GM12872 (cell line): ENCODE data around the gene CCRL2.

Source experiments
- TF ChIP-seq, protein P1 (sequence below): IDR thresholded peaks from 3 replicates; pipeline ENCODE4 v1.5.1; 2011; ENCODE audit warnings: low read depth, mild to moderate bottlenecking, low read length, moderate library complexity; ENCODE audit not compliant: insufficient read depth

The CCRL2 gene, protein sequence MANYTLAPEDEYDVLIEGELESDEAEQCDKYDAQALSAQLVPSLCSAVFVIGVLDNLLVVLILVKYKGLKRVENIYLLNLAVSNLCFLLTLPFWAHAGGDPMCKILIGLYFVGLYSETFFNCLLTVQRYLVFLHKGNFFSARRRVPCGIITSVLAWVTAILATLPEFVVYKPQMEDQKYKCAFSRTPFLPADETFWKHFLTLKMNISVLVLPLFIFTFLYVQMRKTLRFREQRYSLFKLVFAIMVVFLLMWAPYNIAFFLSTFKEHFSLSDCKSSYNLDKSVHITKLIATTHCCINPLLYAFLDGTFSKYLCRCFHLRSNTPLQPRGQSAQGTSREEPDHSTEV

DNA sequence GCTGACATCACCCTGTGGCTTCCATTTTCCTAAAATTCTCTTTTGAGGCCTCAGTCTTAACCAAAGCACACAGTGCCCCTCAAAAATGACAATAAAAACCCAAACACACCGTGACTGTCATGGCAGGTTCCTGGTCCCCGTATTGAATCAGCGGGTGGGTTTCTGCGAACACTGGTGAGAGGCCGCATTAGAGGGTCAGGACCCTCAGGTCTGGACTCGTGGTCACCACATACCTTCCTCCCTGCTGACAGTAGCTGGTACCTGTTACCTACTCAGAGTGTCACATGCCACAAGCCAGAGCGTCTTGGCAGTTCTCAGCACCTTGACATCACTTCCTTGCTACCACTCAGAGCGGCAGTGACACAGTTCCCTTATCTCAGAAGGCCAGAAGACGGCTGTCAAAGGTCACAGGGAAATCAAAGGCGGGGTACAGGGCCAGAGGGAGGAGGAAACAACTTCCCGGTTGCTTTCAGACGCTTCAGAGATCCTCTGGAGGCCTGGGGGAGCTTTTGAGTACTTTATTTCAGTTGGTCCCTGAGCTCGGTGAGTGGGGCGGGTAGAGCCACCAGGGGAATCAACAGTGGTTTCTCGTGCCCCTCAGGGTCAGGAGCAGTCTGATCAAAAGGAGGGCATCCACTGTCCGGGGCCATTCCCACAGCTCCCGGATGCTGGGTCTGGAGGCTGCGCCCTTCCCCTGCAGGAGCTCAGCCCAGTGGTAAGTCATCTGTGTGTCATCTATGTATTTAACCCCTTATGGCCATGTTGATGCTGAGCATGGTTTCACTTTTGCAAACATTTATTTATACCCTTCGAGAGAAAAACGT, at the start of gene CCRL2, which contains the start of gene CCR5AS:
Gene CCRL2 (plus strand): TSS at position 472 of the 824 bp plus-strand sequence. CDS start 821 bp downstream, outside the sequence.
Gene CCR5AS (minus strand): TSS at position 279 of the 824 bp plus-strand sequence.
- TF ChIP-seq, protein P1, sequence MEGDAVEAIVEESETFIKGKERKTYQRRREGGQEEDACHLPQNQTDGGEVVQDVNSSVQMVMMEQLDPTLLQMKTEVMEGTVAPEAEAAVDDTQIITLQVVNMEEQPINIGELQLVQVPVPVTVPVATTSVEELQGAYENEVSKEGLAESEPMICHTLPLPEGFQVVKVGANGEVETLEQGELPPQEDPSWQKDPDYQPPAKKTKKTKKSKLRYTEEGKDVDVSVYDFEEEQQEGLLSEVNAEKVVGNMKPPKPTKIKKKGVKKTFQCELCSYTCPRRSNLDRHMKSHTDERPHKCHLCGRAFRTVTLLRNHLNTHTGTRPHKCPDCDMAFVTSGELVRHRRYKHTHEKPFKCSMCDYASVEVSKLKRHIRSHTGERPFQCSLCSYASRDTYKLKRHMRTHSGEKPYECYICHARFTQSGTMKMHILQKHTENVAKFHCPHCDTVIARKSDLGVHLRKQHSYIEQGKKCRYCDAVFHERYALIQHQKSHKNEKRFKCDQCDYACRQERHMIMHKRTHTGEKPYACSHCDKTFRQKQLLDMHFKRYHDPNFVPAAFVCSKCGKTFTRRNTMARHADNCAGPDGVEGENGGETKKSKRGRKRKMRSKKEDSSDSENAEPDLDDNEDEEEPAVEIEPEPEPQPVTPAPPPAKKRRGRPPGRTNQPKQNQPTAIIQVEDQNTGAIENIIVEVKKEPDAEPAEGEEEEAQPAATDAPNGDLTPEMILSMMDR: no peak

DNA sequence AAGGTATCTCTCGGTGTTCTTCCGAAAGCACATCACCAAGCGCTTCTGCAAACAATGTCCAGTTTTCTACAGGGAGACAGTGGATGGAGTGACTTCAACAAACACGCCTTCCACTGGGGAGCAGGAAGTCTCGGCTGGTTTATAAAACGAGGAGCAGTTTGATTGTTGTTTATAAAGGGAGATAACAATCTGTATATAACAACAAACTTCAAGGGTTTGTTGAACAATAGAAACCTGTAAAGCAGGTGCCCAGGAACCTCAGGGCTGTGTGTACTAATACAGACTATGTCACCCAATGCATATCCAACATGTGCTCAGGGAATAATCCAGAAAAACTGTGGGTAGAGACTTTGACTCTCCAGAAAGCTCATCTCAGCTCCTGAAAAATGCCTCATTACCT, 48.6 kb upstream of the CCRL2 start:
- TF ChIP-seq, protein P1: no peak

DNA sequence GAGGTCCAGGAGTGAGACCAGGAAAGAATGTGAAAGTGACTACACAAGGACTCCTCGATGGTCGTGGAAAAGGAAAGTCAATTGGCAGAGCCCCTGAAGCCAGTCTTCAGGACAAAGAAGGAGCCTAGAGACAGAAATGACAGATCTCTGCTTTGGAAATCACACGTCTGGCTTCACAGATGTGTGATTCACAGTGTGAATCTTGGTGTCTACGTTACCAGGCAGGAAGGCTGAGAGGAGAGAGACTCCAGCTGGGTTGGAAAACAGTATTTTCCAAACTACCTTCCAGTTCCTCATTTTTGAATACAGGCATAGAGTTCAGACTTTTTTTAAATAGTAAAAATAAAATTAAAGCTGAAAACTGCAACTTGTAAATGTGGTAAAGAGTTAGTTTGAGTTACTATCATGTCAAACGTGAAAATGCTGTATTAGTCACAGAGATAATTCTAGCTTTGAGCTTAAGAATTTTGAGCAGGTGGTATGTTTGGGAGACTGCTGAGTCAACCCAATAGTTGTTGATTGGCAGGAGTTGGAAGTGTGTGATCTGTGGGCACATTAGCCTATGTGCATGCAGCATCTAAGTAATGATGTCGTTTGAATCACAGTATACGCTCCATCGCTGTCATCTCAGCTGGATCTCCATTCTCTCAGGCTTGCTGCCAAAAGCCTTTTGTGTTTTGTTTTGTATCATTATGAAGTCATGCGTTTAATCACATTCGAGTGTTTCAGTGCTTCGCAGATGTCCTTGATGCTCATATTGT, 47.1 kb upstream of the CCRL2 start:
- TF ChIP-seq, protein P1: no peak

DNA sequence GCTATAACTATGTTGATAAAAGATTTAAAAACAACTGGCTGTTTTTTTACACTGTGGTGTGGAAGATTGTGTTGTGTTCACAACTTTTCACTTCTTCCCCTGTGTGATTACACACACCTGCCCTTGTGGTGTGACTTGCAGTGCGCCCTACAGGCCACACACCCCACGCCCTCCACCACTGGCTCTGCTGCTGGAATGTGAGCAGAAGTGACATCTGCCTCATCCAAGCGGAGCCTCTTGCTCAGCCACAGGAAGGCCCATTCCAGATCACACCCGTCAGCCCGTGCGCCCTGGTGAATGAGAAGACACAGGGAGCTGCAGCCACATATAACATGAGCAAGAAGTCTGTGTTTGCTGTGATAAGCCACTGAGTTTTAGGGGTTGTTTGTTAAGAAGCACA, 46.2 kb upstream of the CCRL2 start:
- TF ChIP-seq, protein P1: 0 out of 3 replicates have a peak, but pooled peaks have one; percentile 10

DNA sequence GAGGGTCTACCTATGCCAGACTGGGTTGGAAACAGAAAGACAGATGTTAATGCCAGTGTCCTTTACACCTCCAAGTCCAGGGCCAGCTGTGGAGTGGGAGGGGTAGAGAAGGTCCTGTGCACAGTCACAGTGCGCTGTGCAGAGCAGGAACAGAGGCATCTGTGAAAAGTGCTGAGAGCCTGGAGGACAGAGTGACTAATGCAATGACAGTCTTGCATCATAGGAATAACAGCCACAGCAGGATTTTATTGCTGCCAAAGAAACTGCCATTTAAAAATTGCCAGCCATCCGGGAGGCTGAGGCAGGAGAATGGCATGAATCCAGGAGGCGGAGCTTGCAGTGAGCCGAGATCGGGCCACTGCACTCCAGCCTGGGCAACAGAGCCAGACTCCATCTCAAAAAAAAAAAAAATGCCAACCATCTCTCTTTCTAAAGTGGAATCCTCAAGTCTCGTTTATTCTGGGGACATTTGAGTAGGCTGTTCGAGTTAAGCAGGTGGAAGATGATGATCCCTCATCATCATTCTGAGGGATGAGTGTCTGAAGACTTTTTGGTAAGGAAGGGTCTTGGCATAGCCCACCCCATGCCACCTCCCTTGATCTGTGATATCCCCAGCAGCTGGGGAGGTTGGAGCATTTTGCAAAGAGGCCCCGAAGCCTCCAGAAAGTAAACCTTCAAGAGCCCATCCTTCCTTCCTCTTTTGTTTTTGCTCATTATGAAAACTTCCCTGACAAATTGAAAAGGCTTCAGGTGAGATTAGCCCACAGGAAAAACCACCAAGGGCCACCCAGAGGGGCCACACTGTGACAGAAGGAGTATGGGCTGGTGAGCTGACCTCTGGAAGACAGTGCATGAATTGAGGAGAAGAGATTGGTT, 45.4 kb upstream of the CCRL2 start:
- TF ChIP-seq, protein P1: no peak

DNA sequence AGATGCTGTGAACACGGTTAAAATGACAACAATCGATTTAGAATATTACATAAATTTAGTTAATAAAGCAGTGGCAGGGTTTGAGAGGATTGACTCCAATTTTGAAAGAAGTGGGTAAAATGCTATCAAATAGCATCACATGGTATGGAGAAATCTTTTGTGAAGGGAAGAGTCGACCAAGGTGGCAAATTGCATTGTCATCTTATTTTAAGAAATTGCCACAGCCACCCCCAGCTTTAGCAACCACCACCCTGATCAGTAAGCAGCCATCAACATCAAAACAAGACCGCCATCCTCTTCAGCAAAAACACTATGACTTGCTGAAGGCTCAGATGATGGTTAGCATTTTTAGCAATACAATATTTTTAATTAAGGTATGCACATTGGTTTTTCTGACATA, 42.0 kb upstream of the CCRL2 start:
- TF ChIP-seq, protein P1: no peak
